ENCODE measurements around the gene PPM1D. TPM values are rescaled to one million over a fixed set of nuclear protein-coding genes. Genes with fewer than 3 reads are reported as not detected.
"Not testable (repeated sequence)": the region's sequence is repeated elsewhere in the genome, so short reads cannot be mapped to it uniquely, and the experiment has no call there.

PPM1D gene
- total and polyA plus RNA-seq, 4 experiments from 2014 or later = 7.0 to 19.4 (median 14.5) TPM

GRCh38 chr17:60592750-60593149 lies 7.2 kb upstream of the PPM1D start:
- Mint-ChIP-seq H3K36me3 (no peaks in the 10 kb centered on the region), H3K4me1 (no peaks in the 10 kb centered on the region), H3K27ac (no peak overlapping the region), H3K9me3 (peaks cover 0 to under 1% (median 0%) of the 10 kb centered on the region in 8 donors), H3K4me3 (no peak overlapping the region), H3K27me3 (peaks cover 2 to 3% of the 10 kb centered on the region in 2 donors)
- Histone ChIP-seq H3K27ac (ENCODE audit: low read depth, low read length) (no peak overlapping the region), H3K4me1 (ENCODE audit: insufficient read depth, low read length) (no peaks in the 10 kb centered on the region), H3K27me3 (ENCODE audit: insufficient read depth, low read length) (no peaks in the 10 kb centered on the region), H3K36me3 (ENCODE audit: insufficient read depth, low read length) (no peaks in the 10 kb centered on the region), H3K9me3 (ENCODE audit: control insufficient read depth in 1 of 2, low read length in 2 of 2) (no peaks in the 10 kb centered on the region), H3K4me3 (ENCODE audit: low read length in 2 of 2) (no peak overlapping the region)
- intact Hi-C loops (cut with micrococcal nuclease) = no loop called here
- DNase-seq = no peak
- CTCF ChIA-PET (ENCODE audit: partially characterized antibody) = no interaction called here
- POLR2A ChIA-PET (ENCODE audit: partially characterized antibody) = no interaction called here

- H3K9me3 Mint-ChIP-seq; H3K4me1 ChIP-seq (ENCODE audit: insufficient read depth, low read length); H3K4me3 Mint-ChIP-seq; intact Hi-C loops (cut with micrococcal nuclease); H3K27me3 Mint-ChIP-seq; H3K4me1 Mint-ChIP-seq; H3K4me3 ChIP-seq (ENCODE audit: low read length in 2 of 2); H3K36me3 Mint-ChIP-seq; H3K27ac ChIP-seq (ENCODE audit: low read depth, low read length); DNase-seq; H3K27ac Mint-ChIP-seq; H3K27me3 ChIP-seq (ENCODE audit: insufficient read depth, low read length); H3K36me3 ChIP-seq (ENCODE audit: insufficient read depth, low read length); H3K9me3 ChIP-seq (ENCODE audit: control insufficient read depth in 1 of 2, low read length in 2 of 2); CTCF ChIA-PET (ENCODE audit: partially characterized antibody); POLR2A ChIA-PET (ENCODE audit: partially characterized antibody): not testable (repeated sequence)
These were observed 6.5 kb upstream of the PPM1D start for GRCh38 chr17:60593441-60594036.

- H3K27ac ChIP-seq (ENCODE audit: low read depth, low read length); POLR2A ChIA-PET (ENCODE audit: partially characterized antibody); H3K36me3 Mint-ChIP-seq: not testable (repeated sequence)
These were observed 5.8 kb upstream of the PPM1D start for GRCh38 chr17:60594170-60594569.

GRCh38 chr17:60594734-60595133 lies 5.3 kb upstream of the PPM1D start:
- Mint-ChIP-seq H3K9me3 (peaks cover 0 to 2% (median 0%) of the 10 kb centered on the region in 8 donors), H3K27ac (no peak overlapping the region), H3K4me1 (peaks cover 5 to 14% (median 11%) of the 10 kb centered on the region in 4 donors), H3K36me3 (peaks cover 0 to 4% of the 10 kb centered on the region in 2 donors), H3K27me3 (peaks cover 2 to 3% of the 10 kb centered on the region in 2 donors), H3K4me3 (no peak overlapping the region)
- H3K36me3 ChIP-seq (ENCODE audit: insufficient read depth, low read length) = no peaks in the 10 kb centered on the region
- DNase-seq = no peak
- peaks cover 3% of the 10 kb centered on the region for H3K4me1 ChIP-seq (ENCODE audit: insufficient read depth, low read length)
- no peak overlapping the region for H3K4me3 ChIP-seq (ENCODE audit: low read length in 2 of 2)
- no peaks in the 10 kb centered on the region for H3K27me3 ChIP-seq (ENCODE audit: insufficient read depth, low read length)
- intact Hi-C loops (cut with micrococcal nuclease) = no loop called here
- POLR2A ChIA-PET (ENCODE audit: partially characterized antibody) = no interaction called here
- no peak overlapping the region for H3K27ac ChIP-seq (ENCODE audit: low read depth, low read length)
- no peaks in the 10 kb centered on the region for H3K9me3 ChIP-seq (ENCODE audit: control insufficient read depth in 1 of 2, low read length in 2 of 2)
- CTCF ChIA-PET (ENCODE audit: partially characterized antibody) = interaction anchor here (0.7 to 1.2 kb wide), 2 partner anchors 25 to 43 kb away, joined by 3 to 4 read pairs; no protein-coding TSS in a partner anchor

More at GRCh38 chr17:60594170-60594569, 5.8 kb upstream of the PPM1D start:
- H3K9me3 Mint-ChIP-seq; H3K4me3 ChIP-seq (ENCODE audit: low read length in 2 of 2); H3K27me3 Mint-ChIP-seq; H3K36me3 ChIP-seq (ENCODE audit: insufficient read depth, low read length); H3K4me1 ChIP-seq (ENCODE audit: insufficient read depth, low read length); H3K27ac Mint-ChIP-seq; intact Hi-C loops (cut with micrococcal nuclease); H3K9me3 ChIP-seq (ENCODE audit: control insufficient read depth in 1 of 2, low read length in 2 of 2); DNase-seq; H3K4me3 Mint-ChIP-seq; H3K27me3 ChIP-seq (ENCODE audit: insufficient read depth, low read length): not testable (repeated sequence)
- H3K4me1 Mint-ChIP-seq = peaks cover 2 to 10% (median 9%) of the 10 kb centered on the region in 4 donors
- CTCF ChIA-PET (ENCODE audit: partially characterized antibody) = interaction anchor here (0.7 kb wide), 1 partner anchor 44 kb away, joined by 3 read pairs; no protein-coding TSS in a partner anchor

GRCh38 chr17:60597297-60597696 lies 2.7 kb upstream of the PPM1D start:
- DNase-seq = no peak
- Mint-ChIP-seq H3K9me3 (peaks cover 0 to 2% (median 0%) of the 10 kb centered on the region in 8 donors), H3K27ac (peak overlapping the region in 2 of 7 donors; percentile 19 to 74), H3K27me3 (no peaks in the 10 kb centered on the region), H3K4me3 (peak overlapping the region in 3 of 8 donors; percentile 2 to 46 (median 20)), H3K4me1 (peaks cover 11 to 34% (median 21%) of the 10 kb centered on the region in 4 donors), H3K36me3 (peaks cover 0 to 17% of the 10 kb centered on the region in 2 donors)
- H3K27me3 ChIP-seq (ENCODE audit: insufficient read depth, low read length) = no peaks in the 10 kb centered on the region
- H3K4me3 ChIP-seq (ENCODE audit: low read length in 2 of 2) = no peak overlapping the region
- H3K36me3 ChIP-seq (ENCODE audit: insufficient read depth, low read length) = no peaks in the 10 kb centered on the region
- H3K27ac ChIP-seq (ENCODE audit: low read depth, low read length) = no peak overlapping the region
- CTCF ChIA-PET (ENCODE audit: partially characterized antibody) = interaction anchor here (4.1 kb wide), 1 partner anchor 41 kb away, joined by 18 read pairs; no protein-coding TSS in a partner anchor
- POLR2A ChIA-PET (ENCODE audit: partially characterized antibody) = interaction anchor here (0.8 kb wide), 1 partner anchor 178 kb away, joined by 3 read pairs; no protein-coding TSS in a partner anchor
- H3K4me1 ChIP-seq (ENCODE audit: insufficient read depth, low read length) = peaks cover 13% of the 10 kb centered on the region
- no peaks in the 10 kb centered on the region for H3K9me3 ChIP-seq (ENCODE audit: control insufficient read depth in 1 of 2, low read length in 2 of 2)
- intact Hi-C loops (cut with micrococcal nuclease) = no loop called here

- no peak overlapping the region for H3K27ac ChIP-seq (ENCODE audit: low read depth, low read length)
- H3K4me1 Mint-ChIP-seq = peaks cover 15 to 43% (median 27%) of the 10 kb centered on the region in 4 donors
- H3K9me3 ChIP-seq (ENCODE audit: control insufficient read depth in 1 of 2, low read length in 2 of 2) = no peaks in the 10 kb centered on the region
- H3K27me3 ChIP-seq (ENCODE audit: insufficient read depth, low read length) = no peaks in the 10 kb centered on the region
- peak overlapping the region in 6 of 7 donors; percentile 1 to 83 (median 36) for H3K27ac Mint-ChIP-seq
- DNase-seq = no peak
- intact Hi-C loops (cut with micrococcal nuclease) = no loop called here
- peaks cover 0 to 2% (median 0%) of the 10 kb centered on the region in 8 donors for H3K9me3 Mint-ChIP-seq
- POLR2A ChIA-PET (ENCODE audit: partially characterized antibody) = interaction anchor here (0.8 kb wide), 1 partner anchor 179 kb away, joined by 3 read pairs; no protein-coding TSS in a partner anchor
- H3K36me3 ChIP-seq (ENCODE audit: insufficient read depth, low read length) = no peaks in the 10 kb centered on the region
- CTCF ChIA-PET (ENCODE audit: partially characterized antibody) = interaction anchor here (1.0 to 4.1 kb wide), 2 partner anchors 30 to 40 kb away, joined by 3 to 18 read pairs; no protein-coding TSS in a partner anchor
- H3K4me3 ChIP-seq (ENCODE audit: low read length in 2 of 2) = no peak overlapping the region
- peaks cover 21% of the 10 kb centered on the region for H3K4me1 ChIP-seq (ENCODE audit: insufficient read depth, low read length)
- H3K4me3 Mint-ChIP-seq = peak overlapping the region; percentile 11 to 70 (median 62)
- H3K36me3 Mint-ChIP-seq = peaks cover 0 to 17% of the 10 kb centered on the region in 2 donors
- H3K27me3 Mint-ChIP-seq = no peaks in the 10 kb centered on the region
These were observed 1.8 kb upstream of the PPM1D start for GRCh38 chr17:60598001-60598736.

- H3K9me3 Mint-ChIP-seq = peaks cover 0 to 2% (median 0%) of the 10 kb centered on the region in 8 donors
- ChIA-PET CTCF (ENCODE audit: partially characterized antibody) (interaction anchor here (0.7 to 4.1 kb wide), 6 partner anchors 8 to 39 kb away, joined by 3 to 18 read pairs (median 5); no protein-coding TSS in a partner anchor), POLR2A (ENCODE audit: partially characterized antibody) (interaction anchor here (0.6 to 2.5 kb wide), 7 partner anchors 8 to 762 kb away, joined by 3 to 24 read pairs (median 4); partner anchors contain the start of genes BCAS3 and USP32)
- Histone ChIP-seq H3K27me3 (ENCODE audit: insufficient read depth, low read length) (no peaks in the 10 kb centered on the region), H3K36me3 (ENCODE audit: insufficient read depth, low read length) (no peaks in the 10 kb centered on the region), H3K9me3 (ENCODE audit: control insufficient read depth in 1 of 2, low read length in 2 of 2) (no peaks in the 10 kb centered on the region), H3K27ac (ENCODE audit: low read depth, low read length) (peak overlapping the region; percentile 94), H3K4me3 (ENCODE audit: low read length in 2 of 2) (peak overlapping the region; percentile 97 to 98), H3K4me1 (ENCODE audit: insufficient read depth, low read length) (peaks cover 30% of the 10 kb centered on the region)
- H3K4me1 Mint-ChIP-seq = peaks cover 22 to 52% (median 34%) of the 10 kb centered on the region in 4 donors
- no peaks in the 10 kb centered on the region for H3K27me3 Mint-ChIP-seq
- peak overlapping the region; percentile 97 to 98 (median 98) for H3K27ac Mint-ChIP-seq
- peaks cover 0 to 17% of the 10 kb centered on the region in 2 donors for H3K36me3 Mint-ChIP-seq
- H3K4me3 Mint-ChIP-seq = peak overlapping the region; percentile 93 to 99 (median 98)
- intact Hi-C loops (cut with micrococcal nuclease) = loop anchor here (1.0 kb wide), 1 partner anchor 207 kb away; the partner anchor contains the start of gene USP32
- no peak for DNase-seq
These were observed 773 bp upstream of the PPM1D start for GRCh38 chr17:60599220-60599619.
